NCI-H446 treated with DMSO at 0.1 percent for 48 hours (cell line): ENCODE measurements around the gene ADAMTSL5.

Experiments
- DNase-seq: peaks from one replicate; lab custom pipeline; 2025; lab: John Stamatoyannopoulos, UW

Gene ADAMTSL5

GRCh38 chr19:1495799-1496713 is 16.8 kb downstream of the ADAMTSL5 start:
- DNase-seq, result no peak

GRCh38 chr19:1495051-1495798 is 17.6 kb downstream of the ADAMTSL5 start:
- no peak for DNase-seq

- no peak for DNase-seq
Observed at GRCh38 chr19:1494115-1494815, 18.6 kb downstream of the ADAMTSL5 start.

GRCh38 chr19:1492474-1493006 is 20.3 kb downstream of the ADAMTSL5 start:
- no peak for DNase-seq

GRCh38 chr19:1491849-1492170 is 21.0 kb downstream of the ADAMTSL5 start:
- no peak for DNase-seq

GRCh38 chr19:1491114-1491848 is 21.5 kb downstream of the ADAMTSL5 start, which contains the start of gene REEP6:
Gene REEP6 (plus strand): TSS chr19:1491181. CDS start chr19:1491270, 89 bp downstream.
- no peak for DNase-seq

GRCh38 chr19:1490311-1491113 is 22.3 kb downstream of the ADAMTSL5 start, which contains the start of gene PCSK4:
Gene PCSK4 (minus strand): TSS chr19:1490350. CDS start chr19:1490346, 4 bp downstream.
- peak; percentile 98 for DNase-seq

GRCh38 chr19:1489463-1490310 is 23.1 kb downstream of the ADAMTSL5 start:
- DNase-seq, result no peak

- no peak for DNase-seq
Observed at GRCh38 chr19:1488282-1488601, 24.6 kb downstream of the ADAMTSL5 start.

GRCh38 chr19:1487576-1488281 is 25.1 kb downstream of the ADAMTSL5 start:
- DNase-seq, result no peak

- DNase-seq, result no peak
Observed at GRCh38 chr19:1486720-1487575, 25.9 kb downstream of the ADAMTSL5 start.

GRCh38 chr19:1483979-1484428 is 28.8 kb downstream of the ADAMTSL5 start:
- DNase-seq, result no peak

GRCh38 chr19:1483131-1483978 is 29.5 kb downstream of the ADAMTSL5 start:
- no peak for DNase-seq

- no peak for DNase-seq
Observed at GRCh38 chr19:1482361-1483130, 30.3 kb downstream of the ADAMTSL5 start.

- DNase-seq, result no peak
Observed at GRCh38 chr19:1481893-1482360, 30.9 kb downstream of the ADAMTSL5 start.

GRCh38 chr19:1481224-1481892 is 31.5 kb downstream of the ADAMTSL5 start:
- no peak for DNase-seq
